AG08395 (cell line): ENCODE results near the gene CMC2.

Experiments used
- DNase-seq: peaks from one replicate; pipeline ENCODE4 v3.0.0; 2012; ENCODE audit warnings: mixed read lengths, low spot score

The CMC2 gene

DNA sequence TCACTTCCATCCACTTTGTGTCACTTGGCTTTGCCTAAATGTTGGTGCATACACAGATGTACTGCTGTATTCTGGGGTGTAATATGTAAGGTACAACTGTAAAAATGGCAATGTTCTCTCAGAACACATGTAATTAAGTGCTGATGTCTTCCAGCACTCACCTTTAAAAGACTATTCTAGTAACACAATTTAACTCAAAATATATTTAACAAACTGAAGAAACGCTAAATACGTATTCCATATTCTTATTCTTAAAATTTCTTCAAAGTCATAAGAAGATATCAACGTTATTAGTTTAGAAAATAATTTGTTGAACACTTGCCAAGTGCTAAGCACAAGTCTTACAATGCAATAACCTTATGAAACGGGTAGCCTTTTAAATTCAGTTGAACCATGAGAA, 3.6 kb downstream of the CMC2 start:
- DNase-seq, result no peak

DNA sequence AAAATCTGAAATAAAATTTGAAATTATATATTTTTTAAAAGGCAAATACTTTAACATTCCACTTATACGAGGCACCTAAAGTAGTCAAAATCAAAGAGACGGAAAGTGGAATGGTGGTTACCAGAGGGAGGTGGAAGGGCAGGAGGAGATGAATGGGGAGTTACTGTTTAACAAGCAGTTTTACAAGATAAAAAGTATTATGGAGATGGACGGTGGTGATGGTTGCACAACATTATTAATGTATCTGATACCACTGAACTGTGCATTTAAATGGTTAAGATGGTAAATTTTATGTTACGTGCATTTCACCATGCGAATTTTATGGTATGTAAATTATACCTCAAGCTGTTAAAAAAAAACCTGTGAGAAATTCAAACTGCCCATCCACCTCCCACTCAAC, 5.4 kb downstream of the CMC2 start:
- DNase-seq, result no peak

DNA sequence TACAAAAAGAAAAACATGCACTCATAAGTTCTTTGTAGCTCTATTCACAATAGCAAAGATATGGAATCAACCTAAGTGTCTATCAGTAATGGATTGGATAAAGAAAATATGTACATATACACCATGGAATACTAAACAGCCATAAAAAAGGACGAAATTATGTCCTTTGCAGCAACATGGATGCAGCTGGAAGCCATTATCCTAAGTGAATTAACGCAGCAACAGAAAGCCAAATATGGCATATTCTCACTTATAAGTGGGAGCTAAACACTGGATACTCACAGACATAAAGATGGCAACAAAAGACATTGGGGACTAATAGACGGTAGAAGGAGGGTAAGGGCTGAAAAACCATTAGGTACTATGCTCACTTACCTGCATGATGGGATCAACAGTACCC, 5.8 kb downstream of the CMC2 start:
- no peak for DNase-seq

DNA sequence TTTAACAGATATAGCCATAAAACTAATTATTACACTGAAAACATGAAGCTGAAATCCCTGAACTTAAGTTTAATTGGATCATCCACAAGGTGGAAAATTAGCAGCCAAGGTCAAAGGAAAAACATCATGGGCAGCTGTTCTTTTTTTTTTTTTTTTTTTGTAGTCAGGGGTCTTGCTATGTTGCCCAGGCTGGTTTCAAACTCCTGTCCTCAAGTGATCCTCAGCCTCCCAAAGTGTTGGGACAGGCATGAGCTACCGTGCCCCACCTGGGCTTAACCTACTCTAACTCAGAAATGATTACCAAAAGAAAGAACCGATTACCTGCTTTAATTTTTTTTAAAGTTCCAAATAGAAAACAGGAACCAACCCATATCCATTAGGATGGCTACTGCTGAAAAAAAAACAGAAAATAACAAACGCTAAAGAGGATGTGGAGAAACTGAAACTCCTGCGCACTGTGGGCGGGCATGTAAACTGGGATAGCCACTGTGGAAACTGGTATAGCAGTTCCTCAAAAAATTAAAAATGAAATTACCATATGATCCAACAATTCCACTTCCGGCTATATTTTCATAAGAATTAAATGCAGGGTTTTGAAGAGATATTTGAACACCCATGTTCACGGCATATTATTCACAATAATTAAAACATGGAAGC, 8.6 kb downstream of the CMC2 start:
- no peak for DNase-seq

DNA sequence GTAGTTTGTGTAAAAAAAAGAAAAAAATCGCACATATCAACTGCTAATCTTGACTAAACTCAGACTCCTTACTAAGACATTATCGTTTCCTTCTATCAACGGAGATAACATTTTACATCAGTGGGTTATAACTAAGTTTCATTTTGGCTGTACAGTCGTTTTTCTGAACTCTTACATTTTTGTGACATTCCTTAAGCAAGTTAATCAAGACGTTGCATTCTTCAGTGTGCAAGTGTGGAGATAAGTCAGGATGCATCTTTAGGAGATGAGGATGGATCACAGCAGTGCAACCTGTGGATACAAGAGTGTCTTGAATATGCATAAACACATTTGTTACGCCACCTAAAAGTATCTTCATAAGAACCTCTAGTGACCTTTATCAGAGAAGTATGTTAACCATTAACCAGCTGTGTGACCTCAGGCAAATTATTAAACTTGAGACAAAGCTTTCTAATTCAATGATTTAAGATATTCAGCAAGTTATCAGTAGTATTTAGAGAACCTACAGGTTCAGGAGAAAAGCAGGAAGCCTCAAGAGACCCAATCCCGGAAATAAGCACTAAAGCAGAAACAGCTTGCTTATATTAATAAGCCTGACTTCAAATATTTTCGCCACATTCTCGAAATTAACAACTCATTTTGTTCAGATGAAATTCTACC, 9.4 kb downstream of the CMC2 start:
- no peak for DNase-seq

DNA sequence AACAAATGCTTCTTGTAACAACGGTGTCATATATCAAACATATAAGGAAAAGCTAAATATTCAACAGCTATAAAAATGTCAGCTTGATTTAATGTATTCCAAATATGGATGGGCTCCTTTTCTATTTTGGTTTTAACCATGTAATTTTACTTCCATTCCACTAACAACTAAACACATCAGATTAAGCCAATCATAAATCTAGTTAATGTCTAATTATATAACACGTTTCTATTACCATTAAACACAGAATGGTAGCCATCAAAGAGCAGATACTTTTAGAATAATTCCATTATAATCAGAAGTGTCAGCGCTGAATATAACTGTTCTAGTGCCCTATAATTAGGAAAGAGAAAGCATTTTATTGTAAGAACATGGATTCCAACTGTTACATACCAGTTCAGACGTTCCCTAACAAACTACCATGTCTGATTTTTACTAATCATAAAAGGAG, 10.0 kb downstream of the CMC2 start:
- DNase-seq, result no peak

DNA sequence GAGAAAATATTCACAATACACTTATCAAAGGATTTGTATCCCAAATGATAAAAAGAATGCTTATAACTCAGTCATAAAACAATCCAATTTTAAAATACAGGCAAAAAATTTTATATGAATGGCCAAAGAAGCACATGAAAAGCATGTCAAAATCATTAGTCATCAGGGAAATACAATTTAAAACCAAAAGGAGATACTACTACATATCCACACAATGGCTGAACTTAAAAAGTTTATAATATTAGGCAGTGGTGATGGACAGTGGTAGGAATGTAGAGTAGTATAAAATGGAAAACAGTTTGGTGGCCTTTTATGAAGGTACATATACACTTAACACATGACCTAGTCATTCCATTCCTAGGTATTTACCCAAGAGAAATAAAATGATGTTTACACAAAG, 12.2 kb downstream of the CMC2 start:
- no peak for DNase-seq

DNA sequence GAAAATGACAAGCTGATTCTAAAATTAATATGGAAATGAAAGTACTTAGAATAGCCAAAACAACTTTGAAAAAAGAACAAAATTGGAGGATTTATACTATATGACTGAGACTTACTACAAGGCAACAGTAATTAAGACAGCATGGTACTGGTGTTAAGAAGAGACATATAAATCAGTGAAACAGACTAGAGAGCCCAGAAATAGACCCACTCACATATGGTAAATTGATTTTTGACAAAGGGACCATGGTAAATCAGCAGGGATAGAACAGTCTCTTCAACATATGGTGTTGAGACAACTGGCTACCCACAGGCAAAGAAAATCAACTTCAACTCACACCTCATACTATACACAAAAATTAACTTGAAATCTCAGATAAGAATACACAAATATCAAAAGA, 12.9 kb downstream of the CMC2 start:
- DNase-seq, result no peak

DNA sequence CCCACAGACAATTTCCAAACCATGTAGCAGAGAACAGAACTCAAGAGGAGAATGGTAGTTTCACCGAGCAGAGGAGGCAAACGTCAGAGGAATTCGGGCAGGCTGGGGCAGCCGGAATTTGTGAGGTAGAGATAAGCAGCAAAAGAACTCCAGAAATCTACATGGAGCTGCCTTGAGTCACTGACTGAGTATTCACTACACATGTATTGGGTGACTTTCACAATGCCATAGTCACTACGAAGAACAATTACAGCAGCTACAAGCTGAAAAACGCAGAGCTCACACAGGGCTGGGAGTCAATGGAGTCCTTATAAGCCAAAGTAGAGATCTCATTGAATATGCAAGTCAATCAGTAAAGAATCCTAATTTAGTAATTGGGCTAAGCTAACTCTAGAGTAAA, 13.4 kb downstream of the CMC2 start:
- DNase-seq, result peak; percentile 77

DNA sequence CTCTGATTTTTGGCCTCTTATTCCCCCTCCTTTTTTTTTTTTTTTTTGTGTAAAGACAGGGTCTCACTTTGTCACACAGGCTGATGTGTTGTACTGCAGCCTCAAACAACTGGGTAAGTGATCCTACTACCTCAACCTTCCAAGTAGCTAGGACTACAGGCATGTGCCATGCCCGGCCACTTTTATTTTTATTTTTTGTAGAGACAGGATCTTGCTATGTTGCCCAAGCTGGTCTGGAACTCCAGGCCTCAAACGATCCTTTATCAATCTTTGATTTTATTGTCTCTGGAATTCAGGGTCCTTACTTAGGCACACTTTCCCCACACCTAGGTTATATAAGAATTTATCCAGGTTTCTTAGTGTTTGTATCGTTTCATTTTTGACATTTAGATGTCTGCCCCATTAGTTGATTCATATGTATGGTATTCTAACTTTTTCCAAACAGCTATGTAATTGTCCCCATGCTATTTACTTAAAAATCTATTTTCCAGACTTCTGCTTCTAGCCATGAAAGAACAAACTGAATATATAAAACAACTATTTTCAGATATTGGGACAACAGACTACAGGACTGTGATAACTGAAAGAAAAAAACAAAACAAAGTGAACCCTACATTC, 13.9 kb downstream of the CMC2 start:
- DNase-seq, result no peak

DNA sequence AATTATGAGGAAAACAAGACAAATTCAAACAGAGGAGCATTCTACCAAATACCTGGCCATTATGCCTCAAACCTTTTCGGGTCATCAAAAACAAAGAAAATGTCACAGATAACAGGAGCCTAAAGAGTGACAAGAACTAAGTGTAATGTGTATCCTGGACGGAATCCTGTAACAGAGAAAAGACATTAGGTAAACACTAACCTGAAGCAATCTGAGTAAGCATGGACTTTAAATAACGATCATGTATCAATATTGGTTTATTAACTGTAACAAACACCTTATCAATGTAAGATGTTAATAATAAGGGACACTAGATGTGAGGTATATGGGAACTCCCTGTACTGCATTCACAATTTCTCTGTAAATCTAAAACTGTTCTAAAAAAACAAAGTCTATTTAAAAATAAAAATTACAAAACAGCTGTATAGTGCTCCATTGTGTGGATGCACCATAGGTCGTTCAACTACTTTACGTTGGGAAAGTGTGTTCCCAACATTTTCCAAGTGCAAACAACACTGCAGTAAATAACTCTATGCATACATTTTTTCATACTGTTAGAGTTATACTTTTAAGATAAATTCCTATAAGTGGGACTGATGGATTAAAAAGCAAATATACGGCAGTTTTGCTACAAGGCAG, 14.8 kb downstream of the CMC2 start:
- DNase-seq, result no peak

DNA sequence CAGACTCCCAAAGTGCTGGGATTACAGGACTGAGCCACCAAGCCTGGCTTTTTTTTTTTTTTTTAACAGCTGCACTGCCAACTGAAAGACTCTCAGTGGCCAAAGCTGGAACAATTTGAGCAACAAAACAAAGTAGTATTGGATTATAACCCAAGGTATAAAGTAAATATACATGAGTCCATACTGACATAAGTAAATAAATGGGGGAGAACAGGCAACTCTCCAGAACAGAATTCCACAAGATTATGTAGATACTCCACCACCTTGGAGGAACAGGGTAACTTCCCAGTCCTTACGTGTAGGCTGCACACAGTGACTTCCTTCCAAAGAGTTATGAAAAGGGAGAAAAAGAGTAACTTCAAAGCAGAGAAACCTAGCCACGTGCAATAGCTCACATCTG, 15.7 kb downstream of the CMC2 start:
- DNase-seq, result no peak

DNA sequence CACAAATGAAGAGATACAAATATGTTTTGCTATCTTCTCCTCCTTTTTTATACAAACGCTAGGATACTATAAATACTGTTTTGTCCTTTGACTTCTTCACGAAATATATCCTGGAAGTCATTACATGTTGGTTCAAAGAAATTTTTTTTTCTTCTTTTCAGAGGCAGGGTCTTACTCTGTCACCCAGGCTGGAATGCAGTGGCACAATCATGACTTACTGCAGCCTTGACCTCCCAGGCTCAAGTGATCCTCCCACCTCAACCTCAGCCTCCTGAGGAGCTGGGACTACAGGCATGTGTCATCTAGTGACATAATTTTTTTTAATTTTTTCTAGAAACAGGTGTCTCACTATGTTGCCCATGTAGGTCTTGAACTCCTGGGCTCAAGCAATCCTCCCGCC, 16.1 kb downstream of the CMC2 start:
- DNase-seq, result no peak

DNA sequence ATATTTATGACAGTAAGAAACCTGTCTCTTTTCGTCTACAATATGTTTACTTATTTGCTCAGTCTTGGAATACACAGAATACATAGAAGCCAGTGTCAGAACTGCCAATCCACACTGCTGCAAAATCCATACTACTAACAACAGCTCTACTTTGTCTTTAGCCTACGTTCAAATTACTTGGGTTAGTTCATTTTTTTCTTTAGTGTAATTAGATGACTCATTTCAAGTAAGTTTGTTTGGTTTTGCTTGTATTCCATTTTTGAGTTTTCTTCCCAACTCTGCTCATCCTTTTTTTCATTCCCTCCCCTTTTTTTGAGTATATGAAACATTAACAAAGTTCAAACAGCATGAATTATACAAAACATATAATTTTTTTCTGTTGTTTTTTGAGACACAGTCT, 16.9 kb downstream of the CMC2 start:
- no peak for DNase-seq

DNA sequence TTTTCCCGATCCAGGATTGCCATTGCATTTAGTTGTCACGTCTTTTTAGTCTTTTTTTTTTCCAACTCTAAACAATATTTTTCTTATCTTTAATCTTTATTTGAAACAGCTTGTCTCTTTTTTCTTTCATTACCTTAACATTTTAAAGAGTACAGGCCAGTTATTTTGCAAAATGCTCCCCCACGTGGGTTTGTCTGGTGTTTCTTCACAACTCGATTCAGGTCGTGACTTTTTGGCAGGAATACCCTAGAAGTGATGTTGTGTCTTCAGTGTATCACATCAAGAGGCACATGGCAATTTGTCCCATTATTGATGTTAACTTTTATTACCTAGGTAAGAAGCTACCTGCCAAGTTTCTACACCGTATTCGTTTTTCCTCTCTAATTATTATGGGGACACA, 17.9 kb downstream of the CMC2 start:
- no peak for DNase-seq

DNA sequence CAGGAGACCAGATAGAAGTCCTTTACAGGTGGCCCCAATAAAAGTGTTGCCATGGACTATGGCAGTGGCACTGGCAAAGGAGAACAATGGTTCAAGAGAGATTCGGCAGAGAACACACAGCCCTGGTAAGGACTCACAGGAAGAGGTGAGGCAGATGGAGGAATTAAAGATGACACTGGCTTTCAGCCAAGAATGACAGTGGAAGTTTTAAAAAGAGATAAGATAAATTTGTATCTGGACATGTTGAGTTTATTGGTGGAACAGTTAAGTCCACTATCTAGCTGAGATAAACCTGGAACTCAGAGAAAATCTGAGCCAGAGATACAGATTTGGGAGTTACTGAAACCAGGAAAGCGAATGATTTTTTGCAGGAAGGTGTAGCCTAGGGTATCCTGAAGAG, 20.1 kb downstream of the CMC2 start:
- no peak for DNase-seq

DNA sequence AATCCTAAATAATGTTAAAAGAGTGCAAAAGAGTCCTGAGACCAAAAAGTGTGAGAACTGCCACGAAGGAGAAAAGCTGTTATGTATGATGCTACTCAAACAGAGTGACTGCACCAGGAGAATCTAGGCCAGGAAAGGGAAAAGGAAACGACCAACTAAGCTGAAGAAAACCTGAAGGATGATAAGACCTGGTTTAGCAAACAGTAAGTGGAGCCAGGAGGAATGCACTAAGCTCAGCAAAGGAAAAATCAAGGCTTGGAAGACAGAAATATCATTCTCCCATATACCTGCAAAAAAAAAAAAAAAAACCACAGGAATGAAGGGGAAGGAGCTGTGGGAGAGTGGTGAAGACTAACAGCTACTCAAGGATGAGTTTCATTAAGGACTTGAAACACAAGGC, 21.1 kb downstream of the CMC2 start:
- no peak for DNase-seq

DNA sequence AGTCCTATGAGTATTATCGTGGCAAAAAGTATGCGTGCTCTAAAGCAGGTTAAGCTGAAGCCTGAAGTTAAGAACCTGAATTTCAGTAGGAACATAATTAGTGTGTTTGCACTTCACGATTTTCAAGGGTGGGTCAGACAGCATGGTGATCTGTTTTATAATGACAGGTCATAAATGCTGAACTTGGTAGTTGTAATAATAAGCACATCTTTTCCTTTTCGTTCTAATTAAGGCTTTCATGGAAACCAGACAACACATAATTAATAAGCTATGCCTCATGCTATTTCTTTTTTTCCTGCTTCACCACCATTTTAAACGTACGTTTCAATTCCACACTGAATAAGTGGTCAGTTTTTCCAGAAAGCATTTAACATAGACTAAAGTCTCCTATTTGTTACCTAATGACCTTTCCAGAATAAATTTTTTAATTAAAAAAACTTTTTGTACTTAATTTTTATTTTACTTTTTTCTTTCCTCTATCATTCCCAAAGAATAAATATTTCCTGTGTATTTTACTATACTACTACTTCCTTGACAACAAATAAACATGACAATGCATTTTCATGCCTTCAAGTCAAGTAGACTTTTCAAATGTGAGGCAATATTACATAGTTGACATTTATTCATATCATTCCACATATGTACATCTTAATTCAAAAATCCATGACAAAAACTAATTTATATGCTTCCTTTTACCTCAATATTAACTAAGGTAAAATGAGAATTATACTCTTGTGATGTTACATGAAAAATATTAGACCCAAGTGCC, 22.4 kb downstream of the CMC2 start:
- no peak for DNase-seq

DNA sequence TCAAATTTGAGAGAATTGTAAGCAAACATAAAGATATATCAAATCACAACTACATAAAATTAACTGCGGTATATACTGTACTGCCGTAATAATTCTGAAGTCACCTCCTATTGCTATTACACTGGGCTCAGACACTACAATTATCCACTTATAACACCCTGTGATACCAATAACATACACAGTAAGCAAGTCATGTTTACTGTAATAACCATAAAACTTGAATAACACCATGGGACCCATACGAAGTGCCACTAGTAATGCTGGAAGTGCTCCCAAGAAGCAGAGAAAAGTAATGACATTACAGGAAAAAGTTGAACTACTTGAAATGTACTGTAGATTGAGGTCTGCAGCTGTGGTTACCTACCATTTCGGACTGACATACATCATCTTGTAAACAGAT, 24.0 kb downstream of the CMC2 start:
- DNase-seq, result no peak

DNA sequence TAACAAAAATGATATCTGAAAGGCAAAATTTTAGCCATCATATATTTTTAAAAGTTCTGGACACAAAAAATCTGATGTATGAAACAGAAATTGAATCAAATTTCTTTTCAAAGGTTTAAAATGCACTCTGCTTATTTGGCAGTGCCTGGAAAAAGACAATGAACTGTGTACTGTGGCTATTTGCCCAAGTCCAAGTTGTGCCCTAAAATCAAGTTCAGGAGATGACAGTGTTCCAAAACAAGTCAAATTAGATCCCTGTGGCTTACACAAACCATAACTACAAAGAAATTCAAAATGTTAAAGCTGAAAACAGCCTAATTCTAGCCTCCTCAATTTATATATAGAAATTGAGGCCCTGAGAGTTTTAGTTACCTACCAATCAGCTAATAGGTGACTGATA, 25.6 kb downstream of the CMC2 start:
- DNase-seq, result no peak

DNA sequence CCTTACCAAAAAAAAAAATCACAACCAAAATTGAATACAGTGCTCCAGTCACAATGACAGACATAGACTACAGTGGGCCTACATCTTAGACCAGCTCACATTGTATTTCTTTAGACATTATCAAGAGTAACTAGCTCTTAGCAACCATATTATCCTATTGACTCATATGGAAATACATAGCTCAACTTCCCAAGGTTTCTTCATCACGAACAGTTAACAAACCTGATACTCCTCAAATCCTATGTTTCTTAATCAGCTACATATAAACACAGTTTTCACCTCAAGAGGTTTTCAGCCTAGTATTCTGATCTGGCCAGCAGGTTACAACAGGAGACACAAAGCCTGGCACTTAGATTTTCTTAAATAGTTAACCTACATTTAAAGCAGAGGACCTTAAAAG, 29.7 kb downstream of the CMC2 start:
- DNase-seq, result no peak

DNA sequence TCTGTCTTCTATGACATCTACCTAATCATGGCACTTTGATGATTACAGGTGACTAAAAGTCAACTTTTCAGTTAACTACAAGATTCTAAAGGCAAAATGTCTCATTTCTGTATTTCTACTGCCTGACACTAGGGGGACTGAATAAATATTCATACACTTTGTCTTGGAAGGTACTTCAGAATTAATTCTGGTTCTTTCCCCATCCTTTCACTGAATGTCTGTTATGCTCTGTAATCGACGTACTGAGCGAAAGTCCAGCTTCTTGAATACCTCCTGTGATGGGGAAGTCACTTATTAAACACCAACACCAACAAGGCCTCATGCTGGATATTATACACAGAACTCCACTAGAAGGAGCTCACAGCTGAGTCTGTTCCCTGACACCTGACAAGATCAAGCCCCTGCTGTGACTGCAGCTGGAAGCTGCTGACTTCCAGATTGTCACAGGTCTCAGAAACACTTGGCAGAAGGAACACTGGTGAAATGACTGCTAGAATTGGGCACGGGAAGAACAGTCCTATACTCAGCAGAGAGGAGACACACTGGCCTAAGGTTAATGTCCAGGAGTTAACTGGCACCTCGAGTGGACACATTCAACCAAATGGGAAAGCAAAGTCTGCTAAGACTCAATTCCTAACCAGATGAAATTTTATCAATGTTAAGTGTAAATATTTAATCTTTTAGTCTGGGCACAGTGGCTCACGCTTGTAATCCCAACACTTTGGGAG, 31.9 kb downstream of the CMC2 start:
- no peak for DNase-seq
